Stimulated activated CD4-positive, alpha-beta T cell treated with anti-CD3 and anti-CD28 coated beads, Interleukin-2, amount 100 ng/mL, for 48 hours (primary cell): ENCODE measurements around the gene COBL.

Experiments
- DNase-seq, 2 donors: peaks; one replicate each; pipeline ENCODE4 v3.0.0-alpha.2; 2020

Gene COBL

DNA sequence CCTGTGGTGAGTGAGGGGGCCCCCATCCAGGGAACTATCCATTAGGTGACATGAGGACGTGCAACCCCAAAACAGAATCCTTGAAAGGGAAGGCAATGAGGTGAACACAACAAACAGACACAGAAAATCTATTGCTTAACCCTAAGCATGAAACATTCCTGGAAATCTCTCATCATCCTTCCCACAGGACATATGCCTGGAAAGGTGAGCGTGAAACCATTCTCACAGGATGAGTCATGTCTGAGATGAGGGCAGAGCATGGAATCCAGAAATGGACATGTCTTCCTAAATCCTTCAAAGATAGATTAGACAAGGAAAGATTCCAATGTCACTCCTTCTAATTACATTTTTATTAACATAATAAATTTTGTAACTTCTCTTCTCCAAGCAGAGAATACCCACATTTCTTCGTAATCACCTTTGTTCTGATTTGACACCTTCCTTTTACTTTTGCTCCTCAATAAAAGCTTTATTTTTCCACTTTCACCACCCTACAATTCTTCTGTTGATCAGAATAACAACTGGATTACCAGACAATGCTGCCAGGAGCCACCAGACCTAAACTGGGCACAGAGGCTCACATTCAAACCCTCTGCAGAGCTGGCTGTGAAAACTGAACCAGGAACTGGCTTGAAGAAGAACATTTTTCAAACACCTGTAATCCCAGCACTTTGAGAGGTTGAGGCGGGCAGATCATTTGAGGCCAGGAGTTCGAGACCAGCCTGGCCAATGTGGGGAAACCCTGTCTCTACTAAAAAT is 67.2 kb downstream of the COBL start:
- no peak for DNase-seq

DNA sequence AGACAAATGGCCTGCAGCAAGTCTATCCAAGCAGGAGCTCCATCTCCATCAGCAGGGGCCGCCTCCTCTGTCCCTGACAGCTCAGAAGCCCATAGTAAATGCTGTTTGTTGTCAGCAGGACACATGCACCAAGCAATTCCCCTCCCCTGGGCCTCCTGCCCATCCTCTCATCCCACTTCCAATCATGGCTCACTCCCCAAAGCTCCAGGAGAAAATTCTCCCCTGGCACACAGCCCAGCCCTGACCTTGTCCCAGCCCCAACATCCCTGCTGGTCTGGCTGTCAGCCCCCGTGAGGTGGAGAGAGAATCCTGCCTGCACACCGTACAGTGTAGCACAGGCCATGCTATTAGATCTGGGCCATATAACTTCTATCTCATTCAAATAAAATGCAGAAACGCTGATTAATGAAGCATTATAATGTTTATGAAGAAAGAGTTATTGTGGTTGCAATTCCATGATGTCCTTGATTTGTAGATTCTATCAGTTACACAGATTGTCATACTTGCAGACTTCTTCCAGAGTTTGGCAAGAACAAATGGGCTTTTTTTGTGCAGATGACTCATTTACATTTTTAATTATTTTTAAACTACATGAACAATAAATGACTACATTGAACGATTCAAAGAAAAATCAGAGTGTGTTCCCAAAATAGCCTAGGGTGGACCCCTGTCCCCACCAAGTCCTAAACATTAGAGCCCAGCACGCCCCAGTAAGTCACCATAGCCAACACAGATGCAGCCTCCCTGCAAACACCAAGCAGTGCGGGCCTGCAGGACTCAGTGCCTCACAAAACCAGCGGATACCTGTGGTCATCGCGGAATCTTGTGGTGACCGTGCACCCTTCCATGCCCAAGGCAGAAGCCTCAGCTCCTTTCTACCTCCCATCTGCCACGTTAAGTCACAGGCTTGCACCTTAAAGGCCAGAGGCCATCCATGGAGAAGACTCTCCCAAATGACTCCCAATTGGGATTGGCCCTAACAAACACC is 70.1 kb downstream of the COBL start:
- no peak for DNase-seq

DNA sequence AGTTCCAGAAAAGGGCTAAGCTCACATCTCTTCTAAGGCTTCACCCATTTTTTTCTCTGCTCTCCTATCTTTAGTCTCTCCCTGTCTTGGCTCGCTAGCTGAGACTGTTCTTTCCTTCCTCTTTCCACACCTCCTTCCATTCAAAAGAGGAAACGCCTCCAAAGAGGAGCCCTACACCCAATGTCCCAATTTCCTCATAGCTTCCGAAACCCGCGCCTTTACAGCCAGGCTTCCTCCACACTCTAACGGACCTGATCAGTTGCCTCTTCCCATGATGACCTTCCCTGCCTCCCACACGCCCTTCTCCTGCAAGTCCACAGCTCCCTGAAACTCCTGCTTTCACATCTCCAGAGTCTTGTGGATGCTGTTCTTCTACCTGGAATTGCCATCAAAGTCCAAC is 71.7 kb downstream of the COBL start:
- no peak for DNase-seq

DNA sequence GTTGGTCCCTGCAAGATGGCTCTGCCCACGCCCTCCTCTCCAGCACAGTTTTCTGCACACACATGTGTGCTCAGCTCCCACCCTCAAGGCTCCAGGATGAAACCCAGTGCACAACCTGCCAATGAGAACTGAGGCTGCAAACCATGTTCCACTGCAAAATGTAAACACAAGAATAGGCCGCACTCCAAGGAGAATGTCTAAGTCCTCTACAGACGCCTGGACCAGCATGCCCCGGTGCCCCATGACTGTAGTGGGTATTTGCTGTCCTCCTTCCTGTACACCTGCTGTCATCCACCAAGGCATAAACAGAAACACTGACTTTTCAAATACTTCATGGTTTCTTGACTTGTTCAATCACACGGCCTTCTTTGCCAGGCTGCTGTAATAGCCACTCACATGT is 72.6 kb downstream of the COBL start:
- DNase-seq: no peak

DNA sequence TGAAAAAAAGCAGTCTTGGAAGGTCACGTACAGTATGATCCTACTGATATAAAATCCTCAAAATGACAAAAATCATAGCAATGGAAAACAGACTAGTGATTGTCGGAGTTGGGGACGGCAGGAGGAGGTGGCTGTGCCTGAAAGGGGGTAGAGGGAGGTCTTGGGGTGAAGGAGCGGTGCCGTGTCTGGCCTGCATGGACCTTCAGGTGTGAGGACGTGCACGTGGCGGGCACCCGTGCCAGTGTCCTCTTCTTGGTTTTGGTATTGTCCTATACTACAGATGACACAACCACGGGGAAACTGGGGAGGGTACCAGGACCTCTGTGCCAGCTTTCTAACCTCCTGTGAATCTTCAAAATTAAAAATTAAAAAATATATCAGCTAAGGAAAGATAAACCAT is 73.0 kb downstream of the COBL start:
- no peak for DNase-seq

DNA sequence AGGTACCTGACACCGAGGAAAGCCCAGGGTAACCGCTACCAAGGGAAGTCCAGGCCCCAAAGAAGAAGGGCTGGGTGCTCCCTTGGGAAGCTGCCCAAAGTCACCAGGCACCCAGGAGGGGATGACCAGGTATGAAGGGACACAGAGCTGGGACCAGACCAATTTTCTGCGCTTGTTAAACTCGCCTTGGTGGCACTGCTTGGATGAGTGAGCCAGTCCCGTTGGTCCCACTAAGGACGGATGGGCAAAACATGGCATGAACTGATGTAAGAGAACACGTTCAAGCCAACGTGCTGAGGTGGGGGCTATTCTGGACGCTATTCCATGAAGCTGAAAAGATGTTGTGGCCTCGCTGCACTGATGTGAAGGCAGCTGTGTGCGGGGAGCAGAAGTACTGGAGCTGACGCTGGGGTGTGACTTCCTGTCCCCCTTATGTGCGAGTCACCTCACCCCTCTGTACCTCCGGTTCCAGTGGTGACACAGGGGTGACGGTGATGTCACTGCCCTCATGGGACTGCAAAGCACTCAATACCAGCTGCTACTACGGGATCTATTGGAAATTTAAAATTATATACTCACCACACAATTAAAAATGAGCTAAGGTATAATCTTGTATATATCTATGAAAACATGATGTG is 73.6 kb downstream of the COBL start:
- no peak for DNase-seq

DNA sequence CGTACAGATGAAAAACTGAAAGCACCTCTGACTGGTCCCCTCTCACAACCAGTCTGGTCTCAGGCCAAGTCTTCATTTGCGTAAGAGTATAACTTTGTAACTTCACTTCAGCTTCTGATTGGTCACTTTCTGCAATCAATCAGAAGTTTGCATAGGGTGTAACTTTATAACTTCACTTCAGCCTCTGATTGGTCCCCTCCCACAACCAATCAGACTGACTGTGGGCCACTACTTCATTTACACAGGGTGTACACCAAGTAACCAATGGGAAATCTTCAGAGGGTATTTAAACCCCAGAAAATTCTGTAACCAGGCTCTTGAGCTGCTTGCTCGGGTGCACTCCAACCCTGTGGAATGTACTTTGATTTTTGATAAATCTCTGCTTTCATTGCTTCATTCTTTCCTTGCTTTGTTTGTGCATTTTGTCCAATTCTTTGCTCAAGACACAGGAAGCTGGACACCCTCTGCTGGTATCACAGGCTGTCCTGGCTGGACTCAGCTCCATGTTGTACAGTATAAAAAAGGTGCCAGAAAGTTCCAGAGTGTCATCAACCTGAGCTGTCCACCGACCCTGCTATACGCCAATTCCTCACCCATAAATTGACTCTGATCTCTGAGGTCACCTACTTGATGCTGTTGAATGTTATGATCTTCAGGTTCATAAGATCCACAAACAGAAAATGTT is 74.5 kb downstream of the COBL start:
- DNase-seq: no peak

DNA sequence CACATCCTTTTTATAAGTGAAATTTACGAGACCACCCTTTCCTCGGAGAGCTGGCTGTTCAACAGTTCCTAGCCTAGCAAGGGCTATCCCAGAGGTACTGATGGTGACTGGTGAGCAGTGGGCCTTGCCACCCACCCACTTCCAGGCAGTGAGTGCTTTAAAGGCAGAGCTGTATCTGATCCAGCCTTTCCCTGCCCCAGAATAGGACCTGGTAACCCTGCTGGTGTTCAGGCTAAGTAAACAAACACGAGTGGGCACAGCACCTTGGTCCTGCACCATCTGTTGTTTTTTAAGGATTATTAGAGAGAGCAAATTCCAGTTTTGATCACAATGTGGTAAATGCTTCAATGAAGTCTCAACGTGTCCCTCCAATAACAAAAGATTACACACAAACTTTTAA is 75.7 kb downstream of the COBL start:
- DNase-seq: no peak

DNA sequence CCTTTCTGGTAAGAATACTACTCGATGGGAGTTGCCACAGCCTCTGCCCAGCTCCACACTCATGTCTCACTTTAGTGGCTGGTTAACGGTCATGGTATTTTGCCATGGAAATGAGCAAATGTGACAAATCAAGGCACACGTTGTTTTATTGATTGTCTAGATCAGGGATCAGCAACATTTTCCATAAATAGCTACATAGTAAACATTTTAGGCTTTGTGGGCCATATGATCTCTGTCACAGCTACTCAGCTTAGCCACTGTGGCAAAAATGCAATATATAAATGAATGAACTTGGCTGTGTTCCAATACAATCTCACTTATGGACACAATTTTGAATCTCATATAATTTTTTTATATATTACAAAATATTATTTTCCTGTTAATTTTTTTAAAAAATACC is 76.9 kb downstream of the COBL start:
- DNase-seq: no peak

DNA sequence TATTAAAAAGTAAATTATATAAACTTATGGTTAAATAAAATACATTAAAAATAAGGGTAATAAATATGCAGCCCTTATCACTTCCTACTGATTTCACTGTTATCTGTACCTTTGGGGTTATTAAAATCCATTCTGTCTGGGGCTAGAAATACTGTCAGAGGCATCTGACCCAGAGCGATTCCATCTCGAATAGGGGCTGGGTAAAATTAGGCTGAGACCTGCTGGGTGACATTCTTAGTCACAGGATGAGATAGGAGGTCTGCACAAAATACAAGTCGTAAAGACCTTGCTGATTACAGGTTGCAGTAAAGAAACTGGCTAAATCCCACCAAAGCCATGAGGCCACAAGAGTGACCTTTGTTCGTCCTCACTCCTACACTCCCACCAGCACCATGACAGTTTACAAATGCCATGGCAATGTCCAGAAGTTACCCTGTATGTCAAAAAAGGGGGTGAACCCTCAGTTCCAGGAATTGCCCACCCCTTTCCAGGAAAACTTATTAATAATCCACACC is 77.6 kb downstream of the COBL start:
- DNase-seq: no peak

DNA sequence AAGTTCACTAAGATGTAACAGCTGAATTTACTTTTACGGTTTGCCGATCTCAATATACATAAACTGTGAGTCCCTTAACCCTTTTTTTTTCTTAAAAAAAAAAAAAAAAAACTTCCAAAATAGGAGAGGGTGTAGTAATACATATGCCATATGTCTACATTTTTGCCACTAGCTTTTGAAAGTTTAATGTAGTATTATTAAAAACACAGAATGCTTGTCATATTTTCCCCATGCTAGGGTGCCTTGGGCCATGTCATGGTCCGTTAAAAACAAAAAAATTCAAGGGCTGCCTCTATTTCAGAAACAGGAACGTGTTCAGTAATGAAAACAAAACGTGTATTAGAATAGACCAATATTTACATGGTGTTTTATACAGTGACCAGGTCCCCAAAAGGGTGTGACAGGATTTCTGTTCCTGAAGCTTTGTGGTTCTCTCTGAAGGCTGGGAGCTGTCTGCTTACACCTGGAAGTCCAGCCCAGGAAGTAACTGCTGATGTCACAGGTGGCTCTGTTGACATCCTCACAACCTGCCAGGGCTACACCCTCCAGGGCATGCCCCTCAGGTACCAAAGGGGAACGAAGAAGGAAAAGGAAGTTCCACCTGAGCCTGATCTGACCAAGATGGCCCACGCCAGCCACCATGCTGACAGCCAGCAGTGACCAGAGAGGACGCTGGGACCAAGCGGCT is 79.0 kb downstream of the COBL start:
- no peak for DNase-seq

DNA sequence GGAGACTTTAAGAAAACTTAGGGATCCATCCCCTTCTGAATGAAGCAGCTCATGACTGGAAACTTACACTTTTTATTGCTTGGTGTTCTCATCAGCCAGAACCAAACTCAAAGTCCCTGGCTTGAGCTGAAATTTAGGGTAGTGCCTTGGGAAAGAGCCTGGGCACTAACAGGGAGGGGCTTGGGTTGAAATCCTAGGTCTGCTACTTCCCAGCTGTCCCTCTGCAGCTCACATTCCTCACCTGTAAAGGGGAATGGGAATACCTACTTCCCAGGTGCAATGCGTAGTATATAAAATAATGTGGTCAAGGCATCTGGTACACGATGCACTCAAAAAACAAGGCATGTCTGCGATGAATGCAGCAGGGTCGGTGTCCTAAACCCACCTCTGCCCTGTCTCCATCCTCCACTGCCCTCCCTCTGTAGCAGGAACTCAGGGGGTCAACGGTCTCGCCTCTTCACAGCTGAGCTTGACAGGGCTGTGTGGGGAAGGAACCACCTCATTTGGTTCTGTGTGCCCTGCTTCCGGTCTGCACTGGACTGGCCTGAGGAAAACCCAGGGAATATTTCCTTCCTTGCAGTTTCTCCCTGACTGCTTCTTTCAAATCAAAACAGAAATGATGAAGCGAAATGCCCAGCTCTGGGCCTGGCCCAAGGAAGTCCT is 80.0 kb downstream of the COBL start:
- DNase-seq: no peak

DNA sequence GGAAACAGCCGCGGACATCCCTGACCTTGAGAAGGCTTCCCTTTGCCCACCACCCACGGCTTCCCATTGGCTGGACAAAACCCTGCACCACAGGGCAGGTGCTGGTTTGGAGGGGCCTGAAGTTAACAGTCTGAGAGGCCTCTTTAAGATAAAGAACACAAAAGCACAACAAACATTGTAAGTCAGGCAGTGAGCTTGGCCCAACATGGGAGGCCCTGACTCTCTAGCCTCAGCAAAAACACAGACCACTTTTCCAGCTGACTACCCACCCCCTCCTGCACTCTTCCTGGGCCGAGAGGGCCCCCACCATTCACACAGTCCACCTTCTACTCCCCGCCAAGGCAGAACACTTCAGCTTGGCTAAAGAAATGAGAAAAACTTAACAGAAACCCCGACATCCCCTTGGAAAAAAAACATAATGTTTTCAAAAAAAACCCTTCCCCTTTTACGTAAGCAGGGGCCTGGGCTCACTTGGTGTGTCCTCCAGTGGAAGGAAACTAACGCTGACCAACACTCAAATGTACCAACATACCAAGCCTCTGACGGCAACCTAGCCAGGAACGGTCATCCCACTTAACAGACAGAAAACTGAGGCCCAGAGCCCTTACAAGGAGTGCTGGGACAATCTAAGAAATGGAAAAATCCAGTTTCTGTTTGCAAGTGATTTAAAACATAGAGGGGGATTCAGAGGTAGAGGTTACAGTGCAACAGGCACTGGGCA is 80.9 kb downstream of the COBL start:
- DNase-seq: no peak

DNA sequence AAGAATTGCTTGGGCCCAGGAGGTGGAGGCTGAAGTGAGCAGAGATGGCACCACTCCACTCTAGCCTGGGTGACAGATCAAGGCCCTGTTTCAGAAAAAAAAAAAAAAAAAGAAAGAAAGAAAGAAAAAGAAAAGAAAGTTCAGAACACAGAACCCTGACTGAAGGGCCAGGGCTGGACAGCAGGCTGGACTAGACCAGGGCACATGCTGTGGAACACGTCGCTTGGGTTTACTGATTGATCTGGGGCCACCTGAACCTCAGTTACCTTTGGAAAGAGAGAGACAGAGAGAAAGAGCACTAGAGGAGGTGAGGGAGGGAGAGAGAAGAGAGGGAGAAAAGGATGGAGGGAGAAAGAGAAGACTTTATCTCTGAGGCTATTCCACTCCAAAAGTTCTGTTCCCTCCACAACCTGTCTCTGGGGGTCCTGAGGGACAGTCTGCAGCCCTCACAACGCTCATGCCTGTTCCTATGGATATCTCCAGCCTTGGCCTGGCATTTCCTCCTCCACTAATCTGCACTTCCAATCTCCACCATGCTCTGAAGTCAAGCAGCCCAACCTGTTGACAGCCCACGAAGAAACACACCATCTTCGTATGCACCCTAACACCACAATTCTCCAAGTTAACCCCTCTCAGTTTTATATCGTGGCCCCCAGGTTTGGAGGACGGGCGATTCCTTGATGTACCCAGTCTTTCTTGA is 81.8 kb downstream of the COBL start:
- no peak for DNase-seq

DNA sequence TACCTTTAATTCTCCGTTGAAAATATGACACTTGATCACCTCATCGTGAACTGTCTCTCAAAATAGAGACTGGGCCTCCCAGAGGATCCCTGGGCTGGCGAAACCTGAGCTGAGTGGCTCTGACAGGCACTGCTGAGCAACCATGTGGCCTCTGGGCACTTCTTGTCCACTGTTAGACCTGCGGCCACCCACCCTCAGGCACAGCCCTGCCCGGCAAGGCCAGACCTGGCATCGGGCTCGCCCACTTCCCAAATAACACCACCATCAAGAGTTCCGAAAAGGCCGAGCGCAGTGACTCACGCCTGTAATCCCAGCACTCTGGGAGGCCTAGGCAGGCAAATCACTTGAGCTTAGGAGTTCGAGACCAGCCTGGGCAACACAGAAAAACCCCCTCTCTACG is 82.5 kb downstream of the COBL start:
- DNase-seq: no peak

DNA sequence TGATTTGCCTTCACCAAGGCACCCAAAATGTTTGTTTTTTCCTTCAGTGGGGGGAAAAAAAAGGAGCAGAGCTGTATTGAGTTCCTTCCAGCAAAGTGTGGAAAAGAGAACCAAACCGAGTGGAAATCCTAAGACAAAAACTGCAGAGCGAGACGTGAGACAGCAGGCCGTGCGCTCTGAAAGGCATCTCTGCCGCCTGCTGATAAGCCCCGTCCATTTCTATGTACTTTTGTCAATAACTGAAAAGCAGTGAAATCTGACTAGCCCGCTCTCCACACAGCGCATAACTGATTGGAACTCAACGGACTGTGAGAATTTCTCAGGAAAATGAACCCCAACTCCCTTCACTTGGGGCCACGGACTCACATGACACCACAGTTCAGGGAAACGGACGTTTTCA is 83.2 kb downstream of the COBL start:
- DNase-seq: no peak

DNA sequence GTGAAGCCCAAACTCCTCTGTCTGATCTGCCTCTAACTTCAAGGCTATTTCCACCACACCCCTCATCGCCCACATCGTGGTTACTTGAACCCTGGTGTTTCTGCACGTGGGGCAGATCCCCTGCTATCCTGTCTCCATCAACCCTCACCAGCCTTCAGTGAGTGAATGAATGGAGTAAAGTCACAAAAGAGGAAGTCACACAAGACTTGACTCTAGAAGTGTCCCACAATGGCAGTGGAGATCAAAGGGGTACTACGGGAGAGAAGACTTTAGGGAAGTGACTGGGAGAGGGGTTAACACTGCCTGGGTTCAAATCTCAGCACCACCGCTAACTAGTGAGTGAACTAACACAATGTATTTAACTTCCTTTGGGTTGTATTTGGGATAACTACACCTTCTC is 85.9 kb downstream of the COBL start:
- no peak for DNase-seq

DNA sequence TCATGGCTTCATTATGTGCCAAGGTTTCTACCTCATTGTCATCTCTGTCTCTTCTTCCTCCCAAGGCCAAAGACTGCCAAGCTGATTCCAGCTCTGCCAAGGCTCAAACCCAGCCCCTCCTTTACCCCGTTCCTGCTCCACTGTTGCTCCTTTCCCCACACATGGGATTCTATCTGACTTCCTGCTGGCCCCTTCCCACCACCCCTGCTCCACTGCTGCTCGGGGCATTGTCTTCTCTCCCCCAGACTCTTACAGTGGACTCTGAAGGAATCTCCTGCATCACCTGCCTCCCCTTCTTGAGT is 86.3 kb downstream of the COBL start:
- DNase-seq: no peak

DNA sequence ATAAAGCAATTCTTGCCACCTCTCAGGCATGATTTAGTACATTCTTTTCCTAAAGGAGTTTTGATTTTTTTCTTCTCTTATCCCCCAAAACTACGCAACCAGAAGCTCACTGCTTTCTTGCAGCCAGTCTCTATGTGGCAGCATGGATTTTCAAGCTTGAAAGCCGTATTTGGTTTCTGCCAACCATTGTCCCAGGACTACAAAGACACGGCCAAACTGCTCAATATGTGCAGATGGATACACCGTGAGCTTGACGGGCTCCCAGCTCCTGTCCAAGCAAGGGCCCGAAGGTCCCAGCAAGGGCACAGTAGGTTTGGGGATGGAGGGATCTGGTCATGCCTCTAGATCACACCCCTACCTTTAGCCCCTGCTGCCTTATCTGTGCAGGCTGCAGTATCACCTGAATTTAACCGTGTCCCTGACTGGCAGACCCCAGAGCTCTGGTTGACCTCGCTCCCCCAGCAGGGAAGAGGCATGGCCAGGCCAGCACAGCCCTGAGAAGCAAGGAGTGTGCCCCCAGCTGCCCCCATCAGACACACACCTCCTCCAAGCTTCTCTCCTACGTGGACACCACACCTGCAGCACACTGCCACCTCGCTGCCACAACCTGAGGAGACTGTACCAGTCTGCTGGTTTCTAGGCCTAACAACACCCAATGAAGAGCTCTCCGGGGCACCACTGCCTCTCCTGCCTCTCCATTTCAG is 86.8 kb downstream of the COBL start:
- DNase-seq: no peak

DNA sequence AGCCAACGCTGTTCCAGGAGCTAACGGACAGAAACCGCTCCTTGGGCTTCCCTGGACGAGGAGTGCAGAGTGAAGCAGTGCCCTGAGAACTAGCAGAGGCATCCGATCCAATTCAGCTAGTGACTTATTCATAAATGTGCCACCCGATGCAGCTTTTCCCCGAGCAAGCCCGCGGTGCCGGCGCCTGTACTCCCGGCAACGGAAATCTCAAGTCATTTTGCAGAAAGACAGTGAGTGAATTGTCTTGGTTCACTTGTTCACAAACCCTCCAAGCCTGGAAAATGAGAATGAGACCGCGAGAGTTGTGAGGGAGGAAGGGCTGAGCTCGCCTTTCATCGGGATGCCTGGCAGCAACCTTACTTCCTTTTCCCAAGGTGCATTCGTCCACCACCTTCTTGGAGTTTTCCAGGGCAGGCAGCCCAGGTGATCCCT is 87.5 kb downstream of the COBL start:
- no peak for DNase-seq
